ENCODE measurements around the gene AK9. TPM values are rescaled to one million over a fixed set of nuclear protein-coding genes. Genes with fewer than 3 reads are reported as not detected.

AK9 gene
- total RNA-seq, 1 donor from 2014 or later, result 5.4 TPM

GRCh38 chr6:109706513-109706912 lies 15.5 kb upstream of the AK9 start:
- Histone ChIP-seq H3K27me3 (ENCODE audit: control insufficient read depth, insufficient read depth, low read length) (no peaks in the 10 kb centered on the region), H3K4me3 (ENCODE audit: low read depth, low read length) (no peak overlapping the region), H3K36me3 (ENCODE audit: control insufficient read depth, insufficient read depth, low read length) (no peaks in the 10 kb centered on the region)
- DNase-seq (ENCODE audit: low read depth), result no peak
- no peak for TF ChIP-seq CTCF (IDR thresholded peaks at IDR 0.05; ENCODE audit: insufficient read depth, low read length, poor library complexity, severe bottlenecking)

- DNase-seq (ENCODE audit: low read depth), result peak; percentile 58
- Histone ChIP-seq H3K27me3 (ENCODE audit: control insufficient read depth, insufficient read depth, low read length) (no peaks in the 10 kb centered on the region), H3K36me3 (ENCODE audit: control insufficient read depth, insufficient read depth, low read length) (no peaks in the 10 kb centered on the region), H3K4me3 (ENCODE audit: low read depth, low read length) (no peak overlapping the region)
- TF ChIP-seq CTCF (IDR thresholded peaks at IDR 0.05; ENCODE audit: insufficient read depth, low read length, poor library complexity, severe bottlenecking), result peak; percentile 96
Measured at GRCh38 chr6:109705258-109705657, 14.3 kb upstream of the AK9 start.

GRCh38 chr6:109702791-109703190 lies 11.8 kb upstream of the AK9 start:
- H3K27me3 ChIP-seq (ENCODE audit: control insufficient read depth, insufficient read depth, low read length), result no peaks in the 10 kb centered on the region
- no peak for DNase-seq (ENCODE audit: low read depth)
- no peaks in the 10 kb centered on the region for H3K36me3 ChIP-seq (ENCODE audit: control insufficient read depth, insufficient read depth, low read length)
- no peak for TF ChIP-seq CTCF (IDR thresholded peaks at IDR 0.05; ENCODE audit: insufficient read depth, low read length, poor library complexity, severe bottlenecking)
- no peak overlapping the region for H3K4me3 ChIP-seq (ENCODE audit: low read depth, low read length)

GRCh38 chr6:109701774-109702173 lies 10.8 kb upstream of the AK9 start:
- DNase-seq (ENCODE audit: low read depth), result no peak

GRCh38 chr6:109701221-109701620 lies 10.2 kb upstream of the AK9 start:
- H3K27me3 ChIP-seq (ENCODE audit: control insufficient read depth, insufficient read depth, low read length), result no peaks in the 10 kb centered on the region
- no peaks in the 10 kb centered on the region for H3K36me3 ChIP-seq (ENCODE audit: control insufficient read depth, insufficient read depth, low read length)
- no peak for DNase-seq (ENCODE audit: low read depth)
- TF ChIP-seq CTCF (IDR thresholded peaks at IDR 0.05; ENCODE audit: insufficient read depth, low read length, poor library complexity, severe bottlenecking), result no peak
- H3K4me3 ChIP-seq (ENCODE audit: low read depth, low read length), result no peak overlapping the region

More at GRCh38 chr6:109701774-109702173, 10.8 kb upstream of the AK9 start:
- H3K27me3 ChIP-seq (ENCODE audit: control insufficient read depth, insufficient read depth, low read length), result no peaks in the 10 kb centered on the region
- no peaks in the 10 kb centered on the region for H3K36me3 ChIP-seq (ENCODE audit: control insufficient read depth, insufficient read depth, low read length)
- no peak overlapping the region for H3K4me3 ChIP-seq (ENCODE audit: low read depth, low read length)
- TF ChIP-seq CTCF (IDR thresholded peaks at IDR 0.05; ENCODE audit: insufficient read depth, low read length, poor library complexity, severe bottlenecking), result no peak

GRCh38 chr6:109696355-109696754 lies 5.4 kb upstream of the AK9 start:
- Histone ChIP-seq H3K4me3 (ENCODE audit: low read depth, low read length) (no peak overlapping the region), H3K36me3 (ENCODE audit: control insufficient read depth, insufficient read depth, low read length) (no peaks in the 10 kb centered on the region), H3K27me3 (ENCODE audit: control insufficient read depth, insufficient read depth, low read length) (no peaks in the 10 kb centered on the region)
- TF ChIP-seq CTCF (IDR thresholded peaks at IDR 0.05; ENCODE audit: insufficient read depth, low read length, poor library complexity, severe bottlenecking), result no peak
- no peak for DNase-seq (ENCODE audit: low read depth)
